Nephron progenitor cell (in vitro differentiated cells): ENCODE data around the gene VPS26A.
"Not testable (repeated sequence)": the region's sequence is repeated elsewhere in the genome, so short reads cannot be mapped to it uniquely, and the experiment has no call there.

Experiments
- DNase-seq: peaks from one replicate; pipeline ENCODE4 v3.0.0; 2021
- H3K27ac Mint-ChIP-seq: 2 replicates; pipeline ENCODE4 v1.8.0; 2021; ENCODE audit warnings: mild to moderate bottlenecking, moderate library complexity, mixed read lengths
- H3K27me3 Mint-ChIP-seq: 2 replicates; pipeline ENCODE4 v1.8.0; 2021; ENCODE audit warnings: mild to moderate bottlenecking, low read depth, mixed read lengths; ENCODE audit not compliant: poor library complexity
- H3K36me3 Mint-ChIP-seq: 2 replicates; pipeline ENCODE4 v1.8.0; 2021; ENCODE audit warnings: low read depth, mixed read lengths
- H3K4me1 Mint-ChIP-seq: 2 replicates; pipeline ENCODE4 v1.8.0; 2021; ENCODE audit warnings: mixed read lengths
- H3K4me3 Mint-ChIP-seq: 2 replicates; pipeline ENCODE4 v1.8.0; 2021; ENCODE audit warnings: mild to moderate bottlenecking, moderate library complexity, mixed read lengths
- H3K9me3 Mint-ChIP-seq: 2 replicates; pipeline ENCODE4 v1.8.0; 2021; ENCODE audit warnings: mild to moderate bottlenecking, moderate library complexity, mixed read lengths
- CTCF ChIP-seq: fragments of 200-600 bp; sonication (generic); IDR thresholded peaks from 2 replicates; pipeline ENCODE4 v1.5.0; 2021; ENCODE audit warnings: antibody characterized with exemption

The VPS26A gene

GRCh38 chr10:69130251-69130650 is 6.3 kb downstream of the VPS26A start:
- H3K27me3 Mint-ChIP-seq: no peaks in the 10 kb centered on the region
- no peak overlapping the region for H3K4me3 Mint-ChIP-seq
- TF ChIP-seq CTCF: no peak
- H3K27ac Mint-ChIP-seq: peak overlapping the region; percentile 11
- H3K9me3 Mint-ChIP-seq: no peaks in the 10 kb centered on the region
- no peak for DNase-seq
- peaks cover 15% of the 10 kb centered on the region for H3K4me1 Mint-ChIP-seq
- peaks cover 32% of the 10 kb centered on the region for H3K36me3 Mint-ChIP-seq

GRCh38 chr10:69139961-69140360 is 16.0 kb downstream of the VPS26A start:
- peaks cover 42% of the 10 kb centered on the region for H3K36me3 Mint-ChIP-seq
- no peaks in the 10 kb centered on the region for H3K9me3 Mint-ChIP-seq
- no peak for TF ChIP-seq CTCF
- no peak overlapping the region for H3K4me3 Mint-ChIP-seq
- no peak for DNase-seq
- H3K27ac Mint-ChIP-seq: no peak overlapping the region
- H3K4me1 Mint-ChIP-seq: no peaks in the 10 kb centered on the region
- peaks cover 4% of the 10 kb centered on the region for H3K27me3 Mint-ChIP-seq

GRCh38 chr10:69141304-69141703 is 17.3 kb downstream of the VPS26A start:
- Mint-ChIP-seq H3K36me3 (peaks cover 32% of the 10 kb centered on the region), H3K27ac (no peak overlapping the region), H3K4me3 (no peak overlapping the region), H3K4me1 (no peaks in the 10 kb centered on the region), H3K9me3 (no peaks in the 10 kb centered on the region), H3K27me3 (peaks cover under 1% of the 10 kb centered on the region)
- no peak for DNase-seq
- TF ChIP-seq CTCF: no peak

GRCh38 chr10:69142074-69142473 is 18.1 kb downstream of the VPS26A start:
- not testable (repeated sequence) for DNase-seq, H3K9me3 Mint-ChIP-seq, H3K27me3 Mint-ChIP-seq, H3K4me1 Mint-ChIP-seq, H3K4me3 Mint-ChIP-seq, H3K27ac Mint-ChIP-seq
- peaks cover 32% of the 10 kb centered on the region for H3K36me3 Mint-ChIP-seq

- no peak overlapping the region for H3K4me3 Mint-ChIP-seq
- H3K4me1 Mint-ChIP-seq: no peaks in the 10 kb centered on the region
- peak overlapping the region; percentile 88 for H3K27ac Mint-ChIP-seq
- H3K36me3 Mint-ChIP-seq: peaks cover 24% of the 10 kb centered on the region
- no peak for TF ChIP-seq CTCF
- DNase-seq: no peak
- H3K27me3 Mint-ChIP-seq: no peaks in the 10 kb centered on the region
- no peaks in the 10 kb centered on the region for H3K9me3 Mint-ChIP-seq
These were observed 19.0 kb downstream of the VPS26A start for GRCh38 chr10:69142983-69143382.

GRCh38 chr10:69145329-69145728 is 21.4 kb downstream of the VPS26A start:
- H3K4me3 Mint-ChIP-seq: no peak overlapping the region

More at GRCh38 chr10:69145329-69145728, 21.4 kb downstream of the VPS26A start:
- Mint-ChIP-seq H3K27me3 (peaks cover 3% of the 10 kb centered on the region), H3K4me1 (no peaks in the 10 kb centered on the region), H3K9me3 (no peaks in the 10 kb centered on the region), H3K36me3 (peaks cover 31% of the 10 kb centered on the region), H3K27ac (no peak overlapping the region)
- TF ChIP-seq CTCF: no peak
- no peak for DNase-seq
